ENCODE results near the gene DOCK4. TPM values are rescaled to one million over a fixed set of nuclear protein-coding genes. Genes with fewer than 3 reads are reported as not detected.

The DOCK4 gene
- total RNA-seq, 1 experiment from 2014 or later, result 20.4 TPM

- ChIA-PET POLR2A (no interaction called here), CTCF (no interaction called here)
- peaks cover 3% of the 10 kb centered on the region; the same call in 1 of the 2 replicates for H3K9me3 Mint-ChIP-seq
- no peak overlapping the region for H3K4me3 Mint-ChIP-seq
- ATAC-seq (no peak), DNase-seq (ENCODE audit: low spot score) (no peak)
- no peak for TF ChIP-seq ZNF232 (CRISPR knock-in tag; IDR thresholded peaks at IDR 0.05)
- TF ChIP-seq MLX (CRISPR knock-in tag; IDR thresholded peaks at IDR 0.05), result no peak
- no peak for TF ChIP-seq NR2C2 (CRISPR knock-in tag; IDR thresholded peaks at IDR 0.05)
- TF ChIP-seq NR1H2 (CRISPR knock-in tag; IDR thresholded peaks at IDR 0.05), result no peak
- no peak for TF ChIP-seq GTF2I (CRISPR knock-in tag; conservative IDR thresholded peaks at IDR 0.05)
- TF ChIP-seq E2F4 (CRISPR knock-in tag; IDR thresholded peaks at IDR 0.05; ENCODE audit: borderline replicate concordance, low read depth), result no peak
- TF ChIP-seq, protein P1, sequence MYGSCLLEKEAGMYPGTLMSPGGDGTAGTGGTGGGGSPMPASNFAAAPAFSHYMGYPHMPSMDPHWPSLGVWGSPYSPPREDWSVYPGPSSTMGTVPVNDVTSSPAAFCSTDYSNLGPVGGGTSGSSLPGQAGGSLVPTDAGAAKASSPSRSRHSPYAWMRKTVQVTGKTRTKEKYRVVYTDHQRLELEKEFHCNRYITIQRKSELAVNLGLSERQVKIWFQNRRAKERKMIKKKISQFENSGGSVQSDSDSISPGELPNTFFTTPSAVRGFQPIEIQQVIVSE (CRISPR knock-in tag; IDR thresholded peaks at IDR 0.05; ENCODE audit: borderline replicate concordance), result no peak
- TF ChIP-seq, protein P2, sequence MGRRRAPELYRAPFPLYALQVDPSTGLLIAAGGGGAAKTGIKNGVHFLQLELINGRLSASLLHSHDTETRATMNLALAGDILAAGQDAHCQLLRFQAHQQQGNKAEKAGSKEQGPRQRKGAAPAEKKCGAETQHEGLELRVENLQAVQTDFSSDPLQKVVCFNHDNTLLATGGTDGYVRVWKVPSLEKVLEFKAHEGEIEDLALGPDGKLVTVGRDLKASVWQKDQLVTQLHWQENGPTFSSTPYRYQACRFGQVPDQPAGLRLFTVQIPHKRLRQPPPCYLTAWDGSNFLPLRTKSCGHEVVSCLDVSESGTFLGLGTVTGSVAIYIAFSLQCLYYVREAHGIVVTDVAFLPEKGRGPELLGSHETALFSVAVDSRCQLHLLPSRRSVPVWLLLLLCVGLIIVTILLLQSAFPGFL (CRISPR knock-in tag; IDR thresholded peaks at IDR 0.05; ENCODE audit: borderline replicate concordance), result no peak
- TF ChIP-seq, protein P3, sequence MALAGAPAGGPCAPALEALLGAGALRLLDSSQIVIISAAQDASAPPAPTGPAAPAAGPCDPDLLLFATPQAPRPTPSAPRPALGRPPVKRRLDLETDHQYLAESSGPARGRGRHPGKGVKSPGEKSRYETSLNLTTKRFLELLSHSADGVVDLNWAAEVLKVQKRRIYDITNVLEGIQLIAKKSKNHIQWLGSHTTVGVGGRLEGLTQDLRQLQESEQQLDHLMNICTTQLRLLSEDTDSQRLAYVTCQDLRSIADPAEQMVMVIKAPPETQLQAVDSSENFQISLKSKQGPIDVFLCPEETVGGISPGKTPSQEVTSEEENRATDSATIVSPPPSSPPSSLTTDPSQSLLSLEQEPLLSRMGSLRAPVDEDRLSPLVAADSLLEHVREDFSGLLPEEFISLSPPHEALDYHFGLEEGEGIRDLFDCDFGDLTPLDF (CRISPR knock-in tag; IDR thresholded peaks at IDR 0.05), result no peak
- TF ChIP-seq ZBTB21 (CRISPR knock-in tag; IDR thresholded peaks at IDR 0.05; ENCODE audit: borderline replicate concordance), result no peak
- no peak for TF ChIP-seq AFF4 (CRISPR knock-in tag; IDR thresholded peaks at IDR 0.05; ENCODE audit: borderline replicate concordance)
- TF ChIP-seq, protein P4, sequence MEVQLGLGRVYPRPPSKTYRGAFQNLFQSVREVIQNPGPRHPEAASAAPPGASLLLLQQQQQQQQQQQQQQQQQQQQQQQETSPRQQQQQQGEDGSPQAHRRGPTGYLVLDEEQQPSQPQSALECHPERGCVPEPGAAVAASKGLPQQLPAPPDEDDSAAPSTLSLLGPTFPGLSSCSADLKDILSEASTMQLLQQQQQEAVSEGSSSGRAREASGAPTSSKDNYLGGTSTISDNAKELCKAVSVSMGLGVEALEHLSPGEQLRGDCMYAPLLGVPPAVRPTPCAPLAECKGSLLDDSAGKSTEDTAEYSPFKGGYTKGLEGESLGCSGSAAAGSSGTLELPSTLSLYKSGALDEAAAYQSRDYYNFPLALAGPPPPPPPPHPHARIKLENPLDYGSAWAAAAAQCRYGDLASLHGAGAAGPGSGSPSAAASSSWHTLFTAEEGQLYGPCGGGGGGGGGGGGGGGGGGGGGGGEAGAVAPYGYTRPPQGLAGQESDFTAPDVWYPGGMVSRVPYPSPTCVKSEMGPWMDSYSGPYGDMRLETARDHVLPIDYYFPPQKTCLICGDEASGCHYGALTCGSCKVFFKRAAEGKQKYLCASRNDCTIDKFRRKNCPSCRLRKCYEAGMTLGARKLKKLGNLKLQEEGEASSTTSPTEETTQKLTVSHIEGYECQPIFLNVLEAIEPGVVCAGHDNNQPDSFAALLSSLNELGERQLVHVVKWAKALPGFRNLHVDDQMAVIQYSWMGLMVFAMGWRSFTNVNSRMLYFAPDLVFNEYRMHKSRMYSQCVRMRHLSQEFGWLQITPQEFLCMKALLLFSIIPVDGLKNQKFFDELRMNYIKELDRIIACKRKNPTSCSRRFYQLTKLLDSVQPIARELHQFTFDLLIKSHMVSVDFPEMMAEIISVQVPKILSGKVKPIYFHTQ (CRISPR knock-in tag; IDR thresholded peaks at IDR 0.05), result no peak
- TF ChIP-seq RELA (CRISPR knock-in tag; IDR thresholded peaks at IDR 0.05; ENCODE audit: borderline replicate concordance), result no peak
- TF ChIP-seq ATF1 (CRISPR knock-in tag; IDR thresholded peaks at IDR 0.05), result no peak
- no peak for TF ChIP-seq NFE2L1 (CRISPR knock-in tag; IDR thresholded peaks at IDR 0.05)
- TF ChIP-seq ATF6 (CRISPR knock-in tag; IDR thresholded peaks at IDR 0.05), result no peak
- no peak for TF ChIP-seq TCF7 (CRISPR knock-in tag; IDR thresholded peaks at IDR 0.05; ENCODE audit: low read depth)
- no peak for TF ChIP-seq EMX1 (CRISPR knock-in tag; IDR thresholded peaks at IDR 0.05)
- H3K36me3 Mint-ChIP-seq, result no peaks in the 10 kb centered on the region
- H3K4me1 Mint-ChIP-seq, result peaks cover 11% of the 10 kb centered on the region
- no peak overlapping the region for H3K27ac Mint-ChIP-seq
- H3K27me3 Mint-ChIP-seq (ENCODE audit: low read depth), result no peaks in the 10 kb centered on the region
Measured at GRCh38 chr7:112110651-112111050, 95.5 kb downstream of the DOCK4 start.
